Thoracic aorta (tissue), 2 donors: ENCODE measurements around the gene NT5DC4. TPM values are rescaled to one million over a fixed set of nuclear protein-coding genes. Genes with fewer than 3 reads are reported as not detected.

ENCODE experiments used
- ATAC-seq: fragments of 150-250 bp; one replicate; pipeline ENCODE4 v1.8.0; 2017; ENCODE audit warnings: low read depth; ENCODE audit not compliant: insufficient number of reproducible peaks, low FRiP score
- DNase-seq: peaks from one replicate; pipeline ENCODE4 v3.0.0-alpha.2; 2020; ENCODE audit warnings: low spot score
- H3K27ac ChIP-seq, 2 donors: fragments of 200-600 bp; sonication (generic); 1 replicate in 1 of 2; 2 replicates in 1 of 2; pipeline ENCODE4 v1.5.1; 2016; ENCODE audit warnings: mild to moderate bottlenecking in 2 of 2, moderate library complexity in 2 of 2
- H3K27me3 ChIP-seq: fragments of 200-600 bp; sonication (generic); replicated peaks from 2 replicates; pipeline ENCODE4 v1.6.0; 2016; ENCODE audit warnings: mild to moderate bottlenecking; ENCODE audit not compliant: insufficient read depth
- H3K36me3 ChIP-seq: fragments of 200-600 bp; sonication (generic); one replicate; pipeline ENCODE4 v1.5.1; 2016
- H3K4me1 ChIP-seq, 2 donors: fragments of 200-600 bp; sonication (generic); 1 replicate in 1 of 2; 2 replicates in 1 of 2; pipeline versions ENCODE4 v1.5.1 to v1.6.0; 2016; ENCODE audit warnings: low read depth in 2 of 2, mild to moderate bottlenecking in 1 of 2; ENCODE audit not compliant: control insufficient read depth in 1 of 2
- H3K4me3 ChIP-seq: fragments of 200-600 bp; sonication (generic); 2 replicates; pipeline ENCODE4 v1.5.1; 2016; ENCODE audit warnings: mild to moderate bottlenecking
- H3K9me3 ChIP-seq: fragments of 200-600 bp; sonication (generic); 2 replicates; pipeline ENCODE4 v1.5.1; 2016
- total RNA-seq, 2 donors: library from RNA; depleted of rRNA; stranded (reverse); fragments of >200 nt; gene quantifications; one replicate each; pipeline versions ENCODE4 v1.1.0 to v1.2.3, GENCODE V29; 2016
- TF ChIP-seq, protein P1 (sequence below): fragments of 200-600 bp; sonication (generic); IDR thresholded peaks from one replicate; pipeline ENCODE4 v1.5.1; 2019; ENCODE audit warnings: antibody characterized with exemption

NT5DC4 gene
- total RNA-seq, 2 donors from 2014 or later = not detected

DNA sequence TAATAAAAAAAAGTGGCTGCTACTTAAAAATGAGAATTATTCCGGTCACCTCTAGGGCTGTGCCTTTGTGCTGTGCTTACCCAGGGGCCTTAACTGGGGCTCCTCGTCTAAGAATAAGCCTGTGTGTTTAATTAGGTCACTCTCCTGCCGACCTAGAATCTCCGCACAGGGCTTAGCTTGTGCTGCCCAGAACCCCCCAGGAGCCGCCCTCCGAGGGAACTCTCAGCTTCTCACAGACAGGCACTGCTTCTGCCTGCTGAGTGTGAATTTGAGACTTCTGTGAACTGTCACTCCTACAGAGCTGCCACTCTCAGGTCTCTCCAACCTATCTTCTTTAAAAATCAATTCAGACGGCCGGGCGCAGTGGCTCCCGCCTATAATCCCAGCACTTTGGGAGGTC, 11.9 kb upstream of the NT5DC4 start:
- H3K27me3 ChIP-seq = no peaks in the 10 kb centered on the region
- DNase-seq (no peak), ATAC-seq (no peak)
- no peak overlapping the region for H3K27ac ChIP-seq
- H3K4me1 ChIP-seq = no peaks in the 10 kb centered on the region
- no peaks in the 10 kb centered on the region for H3K36me3 ChIP-seq
- no peak overlapping the region for H3K4me3 ChIP-seq
- TF ChIP-seq, protein P1, sequence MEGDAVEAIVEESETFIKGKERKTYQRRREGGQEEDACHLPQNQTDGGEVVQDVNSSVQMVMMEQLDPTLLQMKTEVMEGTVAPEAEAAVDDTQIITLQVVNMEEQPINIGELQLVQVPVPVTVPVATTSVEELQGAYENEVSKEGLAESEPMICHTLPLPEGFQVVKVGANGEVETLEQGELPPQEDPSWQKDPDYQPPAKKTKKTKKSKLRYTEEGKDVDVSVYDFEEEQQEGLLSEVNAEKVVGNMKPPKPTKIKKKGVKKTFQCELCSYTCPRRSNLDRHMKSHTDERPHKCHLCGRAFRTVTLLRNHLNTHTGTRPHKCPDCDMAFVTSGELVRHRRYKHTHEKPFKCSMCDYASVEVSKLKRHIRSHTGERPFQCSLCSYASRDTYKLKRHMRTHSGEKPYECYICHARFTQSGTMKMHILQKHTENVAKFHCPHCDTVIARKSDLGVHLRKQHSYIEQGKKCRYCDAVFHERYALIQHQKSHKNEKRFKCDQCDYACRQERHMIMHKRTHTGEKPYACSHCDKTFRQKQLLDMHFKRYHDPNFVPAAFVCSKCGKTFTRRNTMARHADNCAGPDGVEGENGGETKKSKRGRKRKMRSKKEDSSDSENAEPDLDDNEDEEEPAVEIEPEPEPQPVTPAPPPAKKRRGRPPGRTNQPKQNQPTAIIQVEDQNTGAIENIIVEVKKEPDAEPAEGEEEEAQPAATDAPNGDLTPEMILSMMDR = no peak
- no peaks in the 10 kb centered on the region for H3K9me3 ChIP-seq

DNA sequence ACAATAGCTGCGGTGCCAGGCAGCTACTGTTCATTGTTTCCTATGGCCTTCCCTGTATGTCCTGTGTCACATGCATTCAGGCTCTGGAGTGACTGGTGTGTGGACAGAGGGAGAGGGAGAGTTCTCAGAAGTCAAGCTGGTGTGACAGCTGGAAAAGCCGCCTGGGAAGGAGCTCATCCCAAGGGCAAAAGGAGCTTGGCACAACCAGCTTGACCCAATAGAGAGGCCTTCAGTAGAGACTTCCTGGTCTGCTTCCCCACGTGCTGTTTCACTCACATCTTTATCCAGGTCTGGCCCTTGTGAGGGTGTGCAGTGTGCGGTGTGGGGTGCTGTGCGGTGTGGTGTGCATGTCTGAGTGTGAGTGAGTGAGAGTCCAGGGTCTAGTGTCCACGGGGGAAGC, 11.1 kb upstream of the NT5DC4 start:
- Histone ChIP-seq H3K9me3 (no peaks in the 10 kb centered on the region), H3K36me3 (no peaks in the 10 kb centered on the region), H3K4me3 (no peak overlapping the region), H3K27ac (no peak overlapping the region), H3K27me3 (no peaks in the 10 kb centered on the region), H3K4me1 (no peaks in the 10 kb centered on the region)
- no peak for DNase-seq
- TF ChIP-seq, protein P1 = no peak
- no peak for ATAC-seq

DNA sequence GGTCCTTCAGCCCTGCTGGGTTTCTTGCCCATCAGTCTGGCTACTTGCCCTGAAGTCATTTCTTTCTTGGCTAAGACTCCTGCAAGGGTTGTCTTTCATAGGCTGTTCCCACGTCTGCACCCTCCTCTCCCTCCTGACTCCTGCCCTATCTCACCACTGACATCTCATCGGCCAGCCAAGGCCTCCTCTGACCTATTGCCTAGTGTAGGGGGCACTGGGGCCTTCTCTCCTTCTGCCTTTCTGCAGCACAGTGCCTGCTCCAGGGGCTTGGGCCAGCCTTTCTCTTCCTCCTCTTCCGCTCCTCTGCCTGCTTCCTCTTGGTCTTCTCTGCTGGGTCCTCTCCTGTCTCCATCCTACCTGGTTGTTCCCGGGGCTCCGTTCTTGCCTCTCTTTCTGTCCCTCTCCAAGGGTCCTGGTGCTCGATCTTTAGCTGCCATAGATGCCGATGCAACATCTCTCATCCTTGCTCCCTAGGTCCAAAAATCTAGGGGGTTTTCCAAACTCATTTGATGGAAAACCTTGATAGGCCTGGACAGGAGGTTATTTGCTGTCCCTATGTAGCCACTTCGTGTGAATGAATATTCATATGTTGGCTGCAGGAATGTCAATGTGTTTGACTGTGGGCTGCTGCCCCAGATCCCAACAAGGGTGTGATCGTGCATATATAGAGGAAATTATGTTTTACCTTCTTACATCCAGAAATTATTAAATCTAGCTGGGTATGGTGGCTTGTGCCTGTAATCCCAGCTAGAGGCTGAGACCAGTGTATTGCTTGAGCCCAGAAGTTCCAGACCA, 9.7 kb upstream of the NT5DC4 start:
- Histone ChIP-seq H3K9me3 (no peaks in the 10 kb centered on the region), H3K4me3 (no peak overlapping the region), H3K36me3 (no peaks in the 10 kb centered on the region), H3K27me3 (no peaks in the 10 kb centered on the region), H3K27ac (no peak overlapping the region), H3K4me1 (no peaks in the 10 kb centered on the region)
- DNase-seq = no peak
- no peak for ATAC-seq
- TF ChIP-seq, protein P1 = no peak

DNA sequence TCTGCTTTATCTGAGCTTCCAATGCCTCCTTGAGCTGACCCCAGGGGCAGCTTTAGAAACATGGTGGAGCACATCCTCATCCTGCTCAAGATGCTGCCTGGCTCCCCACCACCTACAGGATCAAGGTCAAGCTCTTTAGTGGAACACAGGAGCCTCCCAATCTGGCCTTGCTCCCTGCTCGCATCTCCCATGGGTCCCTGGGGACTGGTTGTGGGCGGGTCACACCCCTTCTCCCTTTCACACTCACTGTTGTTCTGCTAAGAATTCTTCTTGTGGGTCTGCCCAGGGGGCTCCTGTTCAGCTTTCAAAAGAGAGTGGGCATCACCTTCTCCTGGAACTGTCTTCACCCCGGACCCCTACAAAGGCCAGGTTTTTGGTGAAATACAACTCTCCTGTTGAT, 8.4 kb upstream of the NT5DC4 start:
- ATAC-seq (no peak), DNase-seq (no peak)
- Histone ChIP-seq H3K27ac (no peak overlapping the region), H3K4me1 (no peaks in the 10 kb centered on the region), H3K27me3 (no peaks in the 10 kb centered on the region), H3K36me3 (no peaks in the 10 kb centered on the region), H3K9me3 (no peaks in the 10 kb centered on the region), H3K4me3 (no peak overlapping the region)
- TF ChIP-seq, protein P1 = no peak

DNA sequence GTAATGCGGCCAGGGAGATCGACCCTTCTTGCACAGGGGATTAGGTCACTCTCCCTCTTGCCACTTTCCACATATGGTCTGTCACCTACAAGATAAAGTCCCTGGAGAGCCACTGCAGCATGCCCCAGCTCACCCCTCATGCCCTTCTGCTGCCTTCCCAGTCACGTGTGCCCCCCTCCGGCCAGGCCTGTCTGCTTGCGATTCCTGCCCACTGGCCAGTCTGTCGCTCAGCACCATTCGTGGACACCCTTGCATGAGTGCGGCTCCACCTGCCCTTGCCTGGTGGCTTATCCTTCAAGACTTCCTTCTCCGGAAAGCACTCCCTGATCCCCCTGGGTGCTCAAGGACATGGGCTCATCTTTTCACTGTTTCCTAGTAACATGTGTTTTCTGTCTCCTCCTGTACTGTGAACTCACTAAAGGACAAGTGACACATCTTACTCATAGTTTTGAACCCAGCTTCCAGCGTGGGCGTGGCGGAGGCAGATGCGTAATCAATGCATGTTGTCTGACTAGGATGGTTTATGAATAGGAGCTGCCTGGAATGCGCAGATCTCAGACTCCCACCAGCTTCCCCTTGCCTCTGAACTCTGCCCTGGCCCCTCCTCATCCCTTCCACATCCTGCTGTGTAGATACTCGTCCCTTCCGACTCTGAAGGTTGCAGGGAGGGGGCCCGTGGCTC, 7.8 kb upstream of the NT5DC4 start:
- Histone ChIP-seq H3K36me3 (no peaks in the 10 kb centered on the region), H3K4me3 (no peak overlapping the region), H3K4me1 (no peaks in the 10 kb centered on the region), H3K9me3 (no peaks in the 10 kb centered on the region), H3K27me3 (no peaks in the 10 kb centered on the region), H3K27ac (no peak overlapping the region)
- TF ChIP-seq, protein P1 = no peak
- no peak for DNase-seq
- ATAC-seq = no peak
